Gastroesophageal sphincter (tissue), 3 donors: ENCODE measurements around the gene FNDC3A.

Experiments
- CTCF ChIP-seq, 4 experiments: fragments of 200-600 bp in 2 of 4; fragments of 450-650 bp in 2 of 4; sonication (generic) in 1 of 4; IDR thresholded peaks; one replicate each; pipeline ENCODE4 v1.5.1; 2017 to 2019; ENCODE audit warnings: antibody characterized with exemption in 4 of 4, mild to moderate bottlenecking in 2 of 4, moderate library complexity in 2 of 4
- EP300 ChIP-seq: sonication (generic); formaldehyde crosslinking; IDR thresholded peaks from one replicate; pipeline ENCODE4 v1.6.1; 2017; ENCODE audit warnings: antibody characterized with exemption, mild to moderate bottlenecking
- POLR2A ChIP-seq, 2 donors: fragments of 450-650 bp; IDR thresholded peaks; one replicate each; pipeline ENCODE4 v1.6.1; 2017; ENCODE audit warnings: antibody characterized with exemption in 2 of 2, mild to moderate bottlenecking in 2 of 2, moderate library complexity in 1 of 2
- POLR2AphosphoS5 ChIP-seq: sonication (generic); formaldehyde crosslinking; IDR thresholded peaks from one replicate; pipeline ENCODE4 v1.6.1; 2017; ENCODE audit warnings: antibody characterized with exemption

GRCh38 chr13:49221590-49221965 lies 245.9 kb downstream of the FNDC3A start:
- no peak for TF ChIP-seq POLR2A (IDR thresholded peaks at IDR 0.05)
- no peak for TF ChIP-seq EP300
- no peak for TF ChIP-seq POLR2AphosphoS5
- no peak for TF ChIP-seq CTCF (IDR thresholded peaks at IDR 0.05)
